ENCODE measurements around the gene TLE4.

The TLE4 gene

DNA sequence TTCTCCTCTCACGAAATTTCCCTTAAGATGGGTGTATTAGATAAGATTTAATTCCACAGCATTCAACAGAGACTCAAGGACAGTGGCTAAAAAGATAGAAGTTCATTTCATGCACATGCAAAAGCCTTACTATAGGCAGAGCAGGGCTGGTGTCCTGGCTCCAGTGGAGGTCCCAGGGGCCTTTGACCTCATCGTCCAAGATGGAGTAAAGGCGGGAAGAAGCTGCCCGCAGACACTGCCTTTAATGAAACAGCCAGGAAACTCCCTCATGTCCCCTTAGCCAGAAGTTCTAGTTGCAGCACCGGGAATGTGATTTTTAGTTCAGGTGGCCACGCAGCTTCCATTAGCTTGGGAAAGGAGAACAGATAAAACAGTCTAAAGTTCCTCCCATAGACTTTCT lies 190.3 kb downstream of the TLE4 start:
- no peak for TF ChIP-seq POLR2A (IDR thresholded peaks at IDR 0.05; ENCODE audit: low read depth, low read length)
- no peak for TF ChIP-seq TAF1 (IDR thresholded peaks at IDR 0.05; ENCODE audit: borderline replicate concordance, low read depth, low read length)
- TF ChIP-seq POLR2AphosphoS5 (IDR thresholded peaks at IDR 0.05; ENCODE audit: low read depth, low read length), result no peak
- DNase-seq (ENCODE audit: insufficient read length), result no peak
- no peak for FAIRE-seq

DNA sequence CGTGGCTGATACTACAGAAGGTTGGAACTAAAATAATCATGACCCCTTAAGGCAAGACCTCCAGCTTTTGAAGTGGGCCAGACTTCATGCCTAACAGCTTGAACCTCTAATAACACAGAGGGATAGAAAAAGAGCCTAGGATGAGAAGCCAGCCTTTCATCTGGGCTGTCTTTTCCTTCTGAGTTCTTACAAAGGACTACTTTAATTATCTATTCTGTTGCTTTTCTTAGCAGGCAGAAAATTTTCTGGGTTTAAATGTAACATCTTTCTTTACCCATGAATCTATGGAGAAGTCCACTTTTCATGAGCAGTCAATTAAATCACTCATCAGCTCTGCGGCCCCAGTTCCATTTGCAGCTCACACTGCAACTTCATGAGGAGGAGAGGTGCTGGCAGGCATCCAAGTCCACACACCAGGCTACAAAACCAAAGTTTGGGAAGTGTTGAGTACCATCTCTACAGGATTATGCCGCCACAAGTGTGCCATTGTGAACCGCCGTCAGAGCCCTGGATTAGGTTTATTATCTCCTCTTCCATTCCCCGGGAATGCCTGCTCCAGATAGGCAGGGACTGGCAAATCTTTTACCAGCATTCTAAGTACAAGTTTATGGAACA lies 192.0 kb downstream of the TLE4 start:
- DNase-seq (ENCODE audit: insufficient read length) (no peak), FAIRE-seq (no peak)
- TF ChIP-seq TAF1 (IDR thresholded peaks at IDR 0.05; ENCODE audit: borderline replicate concordance, low read depth, low read length), result no peak
- no peak for TF ChIP-seq POLR2AphosphoS5 (IDR thresholded peaks at IDR 0.05; ENCODE audit: low read depth, low read length)
- no peak for TF ChIP-seq POLR2A (IDR thresholded peaks at IDR 0.05; ENCODE audit: low read depth, low read length)

DNA sequence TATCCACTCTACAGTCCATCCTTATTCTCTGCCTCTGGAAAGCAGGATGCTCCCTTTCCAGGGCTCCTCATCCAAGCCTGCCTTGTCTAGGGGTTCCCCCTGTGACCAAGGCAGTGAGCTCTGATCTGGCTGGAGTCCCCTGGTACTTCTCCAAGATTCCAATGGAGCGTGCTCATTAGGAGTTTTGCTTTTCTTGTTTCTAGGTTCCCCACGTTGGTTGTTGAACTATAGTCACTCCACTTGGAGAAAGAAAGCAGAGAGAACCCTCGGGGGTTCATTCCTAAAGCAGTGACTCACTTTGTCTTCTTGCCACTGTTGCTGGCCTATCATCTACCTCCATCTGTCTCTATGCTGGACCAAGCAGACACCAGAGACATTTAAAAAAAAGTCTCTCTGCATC lies 192.6 kb downstream of the TLE4 start:
- TF ChIP-seq TAF1 (IDR thresholded peaks at IDR 0.05; ENCODE audit: borderline replicate concordance, low read depth, low read length), result no peak
- FAIRE-seq, result no peak
- DNase-seq (ENCODE audit: insufficient read length), result no peak

DNA sequence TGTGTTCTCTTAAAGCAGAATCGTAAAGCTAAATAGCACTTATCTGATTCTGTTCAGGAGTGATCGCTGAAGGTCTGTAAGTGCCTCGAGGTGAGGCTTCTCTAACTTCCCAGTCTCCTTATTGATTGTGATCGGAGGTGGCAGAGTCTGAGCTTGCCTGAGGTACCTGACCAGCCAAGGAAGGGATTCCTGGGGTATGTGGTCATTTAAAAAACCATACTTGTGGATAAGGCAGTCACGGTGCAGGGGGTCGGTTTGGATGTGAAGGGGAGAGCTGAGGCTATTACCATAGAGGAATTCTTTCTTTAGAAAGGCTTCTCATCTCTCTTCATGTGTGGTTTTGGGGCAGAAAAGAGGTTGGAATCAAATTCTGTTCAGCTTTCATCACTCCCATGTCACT lies 193.7 kb downstream of the TLE4 start:
- TF ChIP-seq TAF1 (IDR thresholded peaks at IDR 0.05; ENCODE audit: borderline replicate concordance, low read depth, low read length) (no peak), POLR2AphosphoS5 (IDR thresholded peaks at IDR 0.05; ENCODE audit: low read depth, low read length) (no peak), POLR2A (IDR thresholded peaks at IDR 0.05; ENCODE audit: low read depth, low read length) (no peak)
- DNase-seq (ENCODE audit: insufficient read length), result no peak
- no peak for FAIRE-seq

DNA sequence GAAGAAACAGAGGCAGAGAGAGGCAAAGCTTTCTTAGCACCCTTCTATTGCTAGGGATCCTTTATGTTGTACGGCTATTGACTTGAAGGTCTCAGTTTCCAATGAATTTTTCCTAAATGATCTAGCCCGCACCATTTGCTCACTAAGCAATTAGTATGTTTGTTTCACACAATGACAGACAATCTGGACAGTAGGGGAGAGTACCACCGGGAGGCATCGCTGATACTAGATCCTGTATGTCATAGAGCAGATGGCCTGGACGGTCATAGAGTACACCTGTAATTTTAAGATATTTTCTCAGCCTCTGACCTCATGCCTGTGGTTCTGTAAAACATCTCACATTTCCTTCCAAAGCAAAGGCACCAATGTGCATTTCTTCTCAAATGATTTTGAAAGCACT lies 194.3 kb downstream of the TLE4 start:
- DNase-seq (ENCODE audit: insufficient read length) (no peak), FAIRE-seq (no peak)

DNA sequence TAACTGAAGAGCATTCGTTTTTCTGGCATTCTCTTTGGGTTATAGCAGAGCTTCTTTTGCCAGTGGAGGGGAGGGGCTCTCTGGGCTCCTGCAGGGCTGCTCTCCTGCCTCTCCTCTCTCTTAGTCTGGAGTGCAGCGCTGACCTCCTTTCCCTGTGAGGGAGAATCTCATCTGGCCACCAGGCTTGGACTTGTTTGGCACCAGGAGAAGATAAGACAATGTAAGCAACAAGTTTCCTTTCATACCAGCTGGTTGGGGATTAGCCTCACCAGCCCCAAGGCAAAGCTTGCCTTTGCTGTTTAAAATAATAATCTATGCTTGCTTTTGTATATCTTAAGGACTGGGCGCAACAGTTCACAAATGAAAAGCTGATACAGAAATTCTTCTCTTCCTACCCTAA lies 196.4 kb downstream of the TLE4 start:
- no peak for DNase-seq (ENCODE audit: insufficient read length)
- no peak for FAIRE-seq
- no peak for TF ChIP-seq TAF1 (IDR thresholded peaks at IDR 0.05; ENCODE audit: borderline replicate concordance, low read depth, low read length)
- TF ChIP-seq POLR2A (IDR thresholded peaks at IDR 0.05; ENCODE audit: low read depth, low read length), result no peak
- no peak for TF ChIP-seq POLR2AphosphoS5 (IDR thresholded peaks at IDR 0.05; ENCODE audit: low read depth, low read length)

More for the DNA sequence above, 194.3 kb downstream of the TLE4 start:
- no peak for TF ChIP-seq TAF1 (IDR thresholded peaks at IDR 0.05; ENCODE audit: borderline replicate concordance, low read depth, low read length)
- TF ChIP-seq POLR2AphosphoS5 (IDR thresholded peaks at IDR 0.05; ENCODE audit: low read depth, low read length), result no peak
- no peak for TF ChIP-seq POLR2A (IDR thresholded peaks at IDR 0.05; ENCODE audit: low read depth, low read length)

DNA sequence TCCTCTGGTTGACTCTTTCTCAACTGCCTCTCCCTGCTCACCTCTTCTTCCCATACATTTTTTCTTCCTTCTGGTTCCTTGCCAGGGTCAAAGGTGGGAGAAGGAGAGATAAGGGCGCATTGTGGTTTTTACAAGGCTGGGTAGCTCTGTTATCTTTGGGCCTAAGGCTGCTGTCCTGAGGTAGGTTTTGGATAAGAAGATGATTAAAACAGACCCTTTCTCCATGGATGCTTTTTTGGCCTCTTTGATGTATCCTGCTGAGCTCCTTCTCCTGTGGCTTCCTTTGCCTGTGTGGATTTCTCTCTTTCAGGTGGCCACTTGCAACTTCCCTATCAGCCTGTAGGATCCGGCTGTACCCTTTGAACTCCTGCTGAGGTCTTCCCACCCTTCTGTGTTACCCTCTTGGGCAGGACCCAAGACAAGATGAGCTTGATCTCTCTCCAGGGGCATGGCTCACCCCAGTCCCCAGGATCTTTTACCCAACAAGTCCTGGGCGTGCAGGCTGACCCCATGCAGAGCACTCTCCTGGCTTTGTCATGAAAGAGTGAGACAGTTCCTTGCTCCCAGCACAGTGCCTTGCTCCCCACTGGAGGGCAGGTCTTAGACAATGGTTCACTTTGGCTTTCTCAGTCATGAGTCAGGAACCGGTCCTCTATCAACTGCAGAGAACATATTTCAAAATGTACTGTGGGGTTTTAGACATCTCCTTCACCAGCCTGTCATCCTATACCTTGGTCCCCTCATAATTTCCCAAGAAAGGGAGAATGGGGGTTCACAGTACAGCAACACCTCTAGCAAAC lies 197.9 kb downstream of the TLE4 start:
- TF ChIP-seq TAF1 (IDR thresholded peaks at IDR 0.05; ENCODE audit: borderline replicate concordance, low read depth, low read length) (no peak), POLR2A (IDR thresholded peaks at IDR 0.05; ENCODE audit: low read depth, low read length) (no peak), POLR2AphosphoS5 (IDR thresholded peaks at IDR 0.05; ENCODE audit: low read depth, low read length) (no peak)
- no peak for DNase-seq (ENCODE audit: insufficient read length)
- FAIRE-seq, result no peak

DNA sequence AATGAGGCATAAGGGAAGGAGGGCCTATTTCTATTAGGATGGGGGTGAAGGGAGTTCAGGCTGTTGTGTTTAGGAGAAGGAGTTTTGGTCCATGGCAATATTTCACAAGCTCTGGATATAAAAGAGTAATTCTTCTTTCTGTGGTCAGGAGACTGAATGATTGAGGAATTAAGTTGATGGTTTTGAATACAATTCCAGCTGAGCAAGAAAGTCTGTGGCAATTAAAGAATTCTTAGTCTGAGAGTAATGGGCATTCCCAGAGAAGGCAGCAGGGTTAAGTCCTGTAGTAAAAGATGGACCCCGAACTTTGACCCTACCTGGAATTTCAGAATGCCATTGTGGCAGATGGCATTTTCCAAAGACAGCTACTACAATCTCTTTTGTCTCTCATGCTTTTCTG lies 202.6 kb downstream of the TLE4 start:
- DNase-seq (ENCODE audit: insufficient read length), result no peak
- FAIRE-seq, result no peak
- no peak for TF ChIP-seq POLR2AphosphoS5 (IDR thresholded peaks at IDR 0.05; ENCODE audit: low read depth, low read length)
- no peak for TF ChIP-seq POLR2A (IDR thresholded peaks at IDR 0.05; ENCODE audit: low read depth, low read length)
- TF ChIP-seq TAF1 (IDR thresholded peaks at IDR 0.05; ENCODE audit: borderline replicate concordance, low read depth, low read length), result no peak
